Ascending aorta (tissue), 2 donors: Measurements from ENCODE around the gene CNTNAP4. TPM values are rescaled to one million over a fixed set of nuclear protein-coding genes. Genes with fewer than 3 reads are reported as not detected.

Experiments
- DNase-seq, 2 donors: peaks; one replicate each; pipeline ENCODE4 v3.0.0-alpha.2; 2019; ENCODE audit warnings: low spot score in 2 of 2
- H3K27ac ChIP-seq, 2 donors: fragments of 200-600 bp; sonication (generic); one replicate each; pipeline ENCODE4 v1.5.1; 2016 to 2017; ENCODE audit warnings: mild to moderate bottlenecking in 1 of 2
- H3K27me3 ChIP-seq: fragments of 200-600 bp; sonication (generic); one replicate; pipeline ENCODE4 v1.5.1; 2017
- H3K36me3 ChIP-seq, 2 donors: fragments of 200-600 bp; sonication (generic); one replicate each; pipeline ENCODE4 v1.5.1; 2016
- H3K4me1 ChIP-seq, 2 donors: fragments of 200-600 bp; sonication (generic); one replicate each; pipeline ENCODE4 v1.5.1; 2016 to 2017; ENCODE audit warnings: mild to moderate bottlenecking in 1 of 2
- H3K4me3 ChIP-seq, 2 donors: fragments of 200-600 bp; sonication (generic); one replicate each; pipeline ENCODE4 v1.5.1; 2016 to 2017; ENCODE audit warnings: mild to moderate bottlenecking in 1 of 2
- H3K9me3 ChIP-seq, 2 donors: fragments of 200-600 bp; sonication (generic); one replicate each; pipeline ENCODE4 v1.5.1; 2016
- CTCF ChIP-seq, 3 experiments: fragments of 200-600 bp in 2 of 3; fragments of 450-650 bp in 1 of 3; sonication (generic) in 2 of 3; IDR thresholded peaks; one replicate each; pipeline ENCODE4 v1.5.1; 2016 to 2019; ENCODE audit warnings: antibody characterized with exemption in 3 of 3, mild to moderate bottlenecking in 1 of 3, moderate library complexity in 1 of 3
- intact Hi-C: fragments of 100-400 bp; cut with DNase I; formaldehyde crosslinking; loops from one replicate; pipeline ENCODE4 v1.15.1; 2023
- total RNA-seq: library from RNA; depleted of rRNA; stranded (reverse); fragments of >200 nt; gene quantifications from one replicate; pipeline ENCODE4 v1.1.0, GENCODE V29; 2016

Gene CNTNAP4
- total RNA-seq, 1 donor from 2014 or later: not detected

GRCh38 chr16:76488065-76488417 is 210.8 kb downstream of the CNTNAP4 start:
- intact Hi-C loops: no loop called here
- no peaks in the 10 kb centered on the region for H3K4me1 ChIP-seq
- no peak for TF ChIP-seq CTCF (IDR thresholded peaks at IDR 0.05)
- no peaks in the 10 kb centered on the region for H3K36me3 ChIP-seq
- no peaks in the 10 kb centered on the region for H3K27me3 ChIP-seq
- H3K4me3 ChIP-seq: no peak overlapping the region
- no peaks in the 10 kb centered on the region for H3K9me3 ChIP-seq
- no peak for DNase-seq
- H3K27ac ChIP-seq: no peak overlapping the region

- no peaks in the 10 kb centered on the region for H3K36me3 ChIP-seq
- no peak for DNase-seq
- intact Hi-C loops: no loop called here
Measured at GRCh38 chr16:76490036-76490639, 212.9 kb downstream of the CNTNAP4 start.

GRCh38 chr16:76500006-76500405 is 222.8 kb downstream of the CNTNAP4 start:
- Histone ChIP-seq H3K4me3 (no peak overlapping the region), H3K27ac (no peak overlapping the region), H3K36me3 (no peaks in the 10 kb centered on the region), H3K4me1 (no peaks in the 10 kb centered on the region), H3K27me3 (no peaks in the 10 kb centered on the region), H3K9me3 (peaks cover 0 to 3% of the 10 kb centered on the region in 2 donors)
- TF ChIP-seq CTCF (IDR thresholded peaks at IDR 0.05): no peak
- DNase-seq: no peak
- intact Hi-C loops: no loop called here

More at GRCh38 chr16:76490036-76490639, 212.9 kb downstream of the CNTNAP4 start:
- no peaks in the 10 kb centered on the region for H3K9me3 ChIP-seq
- H3K27ac ChIP-seq: no peak overlapping the region
- no peaks in the 10 kb centered on the region for H3K27me3 ChIP-seq
- no peaks in the 10 kb centered on the region for H3K4me1 ChIP-seq
- no peak overlapping the region for H3K4me3 ChIP-seq
- no peak for TF ChIP-seq CTCF (IDR thresholded peaks at IDR 0.05)

GRCh38 chr16:76502063-76502462 is 224.9 kb downstream of the CNTNAP4 start:
- Histone ChIP-seq H3K4me3 (no peak overlapping the region), H3K27ac (no peak overlapping the region), H3K4me1 (no peaks in the 10 kb centered on the region), H3K9me3 (no peaks in the 10 kb centered on the region), H3K36me3 (no peaks in the 10 kb centered on the region), H3K27me3 (no peaks in the 10 kb centered on the region)
- TF ChIP-seq CTCF (IDR thresholded peaks at IDR 0.05): no peak
- DNase-seq: no peak
- intact Hi-C loops: no loop called here

- intact Hi-C loops: no loop called here
- H3K27ac ChIP-seq: no peak overlapping the region
- no peaks in the 10 kb centered on the region for H3K36me3 ChIP-seq
- DNase-seq: no peak
- H3K4me3 ChIP-seq: no peak overlapping the region
- no peaks in the 10 kb centered on the region for H3K4me1 ChIP-seq
- TF ChIP-seq CTCF (IDR thresholded peaks at IDR 0.05): no peak
- H3K9me3 ChIP-seq: no peaks in the 10 kb centered on the region
- H3K27me3 ChIP-seq: no peaks in the 10 kb centered on the region
Measured at GRCh38 chr16:76502555-76502954, 225.4 kb downstream of the CNTNAP4 start.

GRCh38 chr16:76503091-76503490 is 225.9 kb downstream of the CNTNAP4 start:
- Histone ChIP-seq H3K9me3 (no peaks in the 10 kb centered on the region), H3K4me3 (no peak overlapping the region), H3K27ac (no peak overlapping the region), H3K4me1 (no peaks in the 10 kb centered on the region), H3K36me3 (no peaks in the 10 kb centered on the region), H3K27me3 (no peaks in the 10 kb centered on the region)
- intact Hi-C loops: no loop called here
- DNase-seq: no peak
- no peak for TF ChIP-seq CTCF (IDR thresholded peaks at IDR 0.05)
